PC-3 (cell line): ENCODE results near the gene RIMBP2. TPM values are rescaled to one million over a fixed set of nuclear protein-coding genes. Genes with fewer than 3 reads are reported as not detected.

Experiments
- ATAC-seq: fragments of 200-7000 bp; cut with Tn5 transposase; 2 replicates; pipeline ENCODE4 v1.9.1; 2020; ENCODE audit warnings: mild to moderate bottlenecking, moderate library complexity
- BruUV-seq: library from RNA; stranded (reverse); fragments of 400-500 nt; replicated peaks from 2 replicates; lab custom pipeline; 2021; lab: Mats Ljungman, UMichigan
- CTCF ChIA-PET: fragments of 300-600 bp; sonication (Branson Sonifier 250); formaldehyde crosslinking; loops from one replicate; lab custom pipeline; 2022; ENCODE audit warnings: antibody characterized with exemption; lab: Charles Lee
- POLR2A ChIA-PET: fragments of 300-600 bp; sonication (Branson Sonifier 250); formaldehyde crosslinking; loops from one replicate; lab custom pipeline; 2022; ENCODE audit warnings: antibody characterized with exemption; ENCODE audit not compliant: unreplicated experiment; lab: Charles Lee
- DNase-seq: peaks from one replicate; pipeline ENCODE4 v3.0.0-alpha.2; 2015
- H2AFZ ChIP-seq: fragments of 300-600 bp; sonication (generic); 2 replicates; pipeline ENCODE4 v1.6.0; 2016; ENCODE audit warnings: antibody characterized with exemption, low read length
- H3F3A ChIP-seq: fragments of 300-600 bp; sonication (generic); one replicate; pipeline ENCODE4 v1.6.0; 2017; ENCODE audit warnings: antibody characterized with exemption, low read length, control low read depth, mild to moderate bottlenecking; ENCODE audit not compliant: unreplicated experiment
- H3K27ac ChIP-seq: fragments of 300-600 bp; sonication (generic); 2 replicates; pipeline ENCODE4 v1.5.1; 2016; ENCODE audit warnings: mild to moderate bottlenecking, low read length
- H3K27me3 ChIP-seq: fragments of 300-600 bp; sonication (generic); 2 replicates; pipeline ENCODE4 v1.6.1; 2016; ENCODE audit warnings: low read length, mixed read lengths
- H3K36me3 ChIP-seq: fragments of 300-600 bp; sonication (generic); 2 replicates; pipeline ENCODE4 v1.6.1; 2016; ENCODE audit warnings: low read depth, mixed run types, low read length, mixed read lengths
- H3K4me1 ChIP-seq: fragments of 300-600 bp; sonication (generic); 2 replicates; pipeline ENCODE4 v1.5.1; 2016; ENCODE audit warnings: low read length; ENCODE audit not compliant: insufficient read depth
- H3K4me2 ChIP-seq: fragments of 300-600 bp; sonication (generic); 2 replicates; pipeline ENCODE4 v1.6.0; 2016; ENCODE audit warnings: low read length
- H3K4me3 ChIP-seq: fragments of 300-600 bp; sonication (generic); 2 replicates; pipeline ENCODE4 v1.5.1; 2016; ENCODE audit warnings: mild to moderate bottlenecking, low read length, mixed read lengths
- H3K79me2 ChIP-seq: fragments of 300-600 bp; sonication (generic); 2 replicates; pipeline ENCODE4 v1.6.1; 2017; ENCODE audit warnings: low read length, mixed read lengths
- H3K9ac ChIP-seq: fragments of 300-600 bp; sonication (generic); 2 replicates; pipeline ENCODE4 v1.6.0; 2016; ENCODE audit warnings: mild to moderate bottlenecking, low read length
- H3K9me2 ChIP-seq: fragments of 300-600 bp; sonication (generic); replicated peaks from 2 replicates; pipeline ENCODE4 v1.6.1; 2016; ENCODE audit warnings: mixed run types, low read length, mixed read lengths
- H3K9me3 ChIP-seq: fragments of 300-600 bp; sonication (generic); 2 replicates; pipeline ENCODE4 v1.6.1; 2016; ENCODE audit warnings: low read length, mixed read lengths
- H4K20me1 ChIP-seq: fragments of 300-600 bp; sonication (generic); 2 replicates; pipeline ENCODE4 v1.6.1; 2016; ENCODE audit warnings: low read length, mixed read lengths
- EZH2 ChIP-seq: fragments of 300-600 bp; sonication (generic); IDR thresholded peaks from one replicate; pipeline ENCODE4 v1.6.1; 2017; ENCODE audit warnings: antibody characterized with exemption, mild to moderate bottlenecking, low read length; ENCODE audit not compliant: unreplicated experiment
- EZH2phosphoT487 ChIP-seq: fragments of 300-600 bp; sonication (generic); IDR thresholded peaks from 2 replicates; pipeline ENCODE4 v1.6.1; 2018; ENCODE audit warnings: mild to moderate bottlenecking, antibody characterized with exemption, low read length, borderline replicate concordance
- intact Hi-C: fragments of 100-400 bp; cut with micrococcal nuclease; formaldehyde crosslinking; loops from 2 replicates; pipeline ENCODE4 v1.9.0; 2023
- total RNA-seq: library from RNA; depleted of rRNA; stranded (reverse); fragments of >200 nt; gene quantifications from 2 replicates; pipeline ENCODE4 v1.2.3, GENCODE V29; 2014
- TF ChIP-seq, protein P1 (sequence below): fragments of 300-600 bp; sonication (generic); conservative IDR thresholded peaks from 2 replicates; pipeline ENCODE4 v1.5.1; 2017; ENCODE audit warnings: antibody characterized with exemption, low read depth, mild to moderate bottlenecking, low read length

RIMBP2 gene
- total RNA-seq, 1 experiment from 2014 or later, result not detected

DNA sequence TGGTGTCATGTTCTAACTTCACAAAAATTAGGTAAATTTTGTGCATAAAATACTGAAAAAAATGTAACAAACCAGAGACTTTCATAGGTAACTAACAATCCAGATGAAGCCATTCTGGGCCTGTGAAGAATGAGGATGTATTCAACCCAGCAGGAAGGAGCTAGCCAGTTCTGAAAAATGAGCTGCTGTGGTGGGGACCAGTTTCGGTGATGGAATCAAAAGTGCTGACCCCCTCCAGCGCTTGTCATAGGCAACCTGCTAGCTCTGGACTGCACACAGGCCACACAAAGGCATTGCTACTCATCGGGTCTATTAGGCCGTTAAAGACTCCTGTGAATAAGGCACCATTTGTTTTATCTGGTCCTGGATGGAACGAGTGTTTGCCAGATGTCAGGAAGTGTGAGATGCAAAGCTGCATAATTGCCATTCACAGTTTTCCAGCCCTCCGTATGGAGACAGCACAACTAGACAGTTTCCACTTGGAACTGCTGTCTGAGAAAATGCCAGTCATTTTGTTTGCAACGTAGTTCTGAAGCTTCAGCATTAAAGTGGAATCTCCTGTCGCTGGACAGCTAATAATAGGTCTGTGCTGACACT lies 3.3 kb upstream of the RIMBP2 start:
- DNase-seq, result no peak
- ChIA-PET CTCF (no interaction called here), POLR2A (no interaction called here)
- no peak overlapping the region for H2AFZ ChIP-seq
- H3K4me1 ChIP-seq, result no peaks in the 10 kb centered on the region
- intact Hi-C loops, result no loop called here
- BruUV-seq, result no TSS peak
- H3K79me2 ChIP-seq, result no peaks in the 10 kb centered on the region
- no peak overlapping the region for H3K4me2 ChIP-seq
- H3F3A ChIP-seq, result no peaks in the 10 kb centered on the region
- no peak overlapping the region for H3K4me3 ChIP-seq
- 0 out of 2 replicates have a peak, but pooled peaks cover 3% of the 10 kb centered on the region for H3K27me3 ChIP-seq
- no peaks in the 10 kb centered on the region for H3K9me2 ChIP-seq
- no peak overlapping the region for H3K9ac ChIP-seq
- H4K20me1 ChIP-seq, result no peaks in the 10 kb centered on the region
- H3K36me3 ChIP-seq, result no peaks in the 10 kb centered on the region
- no peak for TF ChIP-seq EZH2phosphoT487
- TF ChIP-seq, protein P1, sequence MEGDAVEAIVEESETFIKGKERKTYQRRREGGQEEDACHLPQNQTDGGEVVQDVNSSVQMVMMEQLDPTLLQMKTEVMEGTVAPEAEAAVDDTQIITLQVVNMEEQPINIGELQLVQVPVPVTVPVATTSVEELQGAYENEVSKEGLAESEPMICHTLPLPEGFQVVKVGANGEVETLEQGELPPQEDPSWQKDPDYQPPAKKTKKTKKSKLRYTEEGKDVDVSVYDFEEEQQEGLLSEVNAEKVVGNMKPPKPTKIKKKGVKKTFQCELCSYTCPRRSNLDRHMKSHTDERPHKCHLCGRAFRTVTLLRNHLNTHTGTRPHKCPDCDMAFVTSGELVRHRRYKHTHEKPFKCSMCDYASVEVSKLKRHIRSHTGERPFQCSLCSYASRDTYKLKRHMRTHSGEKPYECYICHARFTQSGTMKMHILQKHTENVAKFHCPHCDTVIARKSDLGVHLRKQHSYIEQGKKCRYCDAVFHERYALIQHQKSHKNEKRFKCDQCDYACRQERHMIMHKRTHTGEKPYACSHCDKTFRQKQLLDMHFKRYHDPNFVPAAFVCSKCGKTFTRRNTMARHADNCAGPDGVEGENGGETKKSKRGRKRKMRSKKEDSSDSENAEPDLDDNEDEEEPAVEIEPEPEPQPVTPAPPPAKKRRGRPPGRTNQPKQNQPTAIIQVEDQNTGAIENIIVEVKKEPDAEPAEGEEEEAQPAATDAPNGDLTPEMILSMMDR, result no peak
- TF ChIP-seq EZH2, result no peak
- peaks cover 12% of the 10 kb centered on the region; the same call in 1 of the 2 replicates for H3K9me3 ChIP-seq
- no peak overlapping the region for H3K27ac ChIP-seq
- ATAC-seq, result no peak

DNA sequence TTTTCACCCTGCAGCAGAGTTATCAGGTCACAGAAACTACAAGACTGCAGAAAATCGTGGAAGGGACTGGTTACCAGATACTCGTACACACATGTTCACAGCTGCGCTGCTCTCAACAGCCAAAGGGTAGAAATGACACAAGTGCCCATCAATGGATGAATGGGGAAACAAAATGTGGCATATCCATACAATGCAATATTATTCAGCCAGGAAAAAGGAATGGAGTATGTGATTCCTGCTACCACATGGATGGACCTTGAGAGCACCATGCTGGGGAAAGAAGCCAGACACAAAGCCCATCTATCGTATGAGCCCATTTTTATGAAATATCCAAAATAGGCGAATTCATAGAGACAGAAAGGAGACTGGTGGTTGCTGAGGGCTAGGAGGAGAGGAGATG lies 1.7 kb upstream of the RIMBP2 start:
- DNase-seq (no peak), ATAC-seq (no peak)
- no peaks in the 10 kb centered on the region for H3K9me2 ChIP-seq
- intact Hi-C loops, result no loop called here
- H3K36me3 ChIP-seq, result no peaks in the 10 kb centered on the region
- no peak overlapping the region for H3K27ac ChIP-seq
- no peaks in the 10 kb centered on the region for H3F3A ChIP-seq
- CTCF ChIA-PET, result no interaction called here
- 0 out of 2 replicates have a peak, but pooled peaks cover 7% of the 10 kb centered on the region for H3K9me3 ChIP-seq
- TF ChIP-seq EZH2phosphoT487, result no peak
- TF ChIP-seq EZH2, result no peak
- TF ChIP-seq, protein P1, result no peak
- POLR2A ChIA-PET, result no interaction called here
- no peak overlapping the region for H3K4me2 ChIP-seq
- no peaks in the 10 kb centered on the region for H3K4me1 ChIP-seq
- H2AFZ ChIP-seq, result no peak overlapping the region
- BruUV-seq, result no TSS peak
- H3K27me3 ChIP-seq, result 0 out of 2 replicates have a peak, but pooled peaks cover 6% of the 10 kb centered on the region
- no peaks in the 10 kb centered on the region for H3K79me2 ChIP-seq
- H3K4me3 ChIP-seq, result no peak overlapping the region
- H3K9ac ChIP-seq, result no peak overlapping the region
- H4K20me1 ChIP-seq, result no peaks in the 10 kb centered on the region

DNA sequence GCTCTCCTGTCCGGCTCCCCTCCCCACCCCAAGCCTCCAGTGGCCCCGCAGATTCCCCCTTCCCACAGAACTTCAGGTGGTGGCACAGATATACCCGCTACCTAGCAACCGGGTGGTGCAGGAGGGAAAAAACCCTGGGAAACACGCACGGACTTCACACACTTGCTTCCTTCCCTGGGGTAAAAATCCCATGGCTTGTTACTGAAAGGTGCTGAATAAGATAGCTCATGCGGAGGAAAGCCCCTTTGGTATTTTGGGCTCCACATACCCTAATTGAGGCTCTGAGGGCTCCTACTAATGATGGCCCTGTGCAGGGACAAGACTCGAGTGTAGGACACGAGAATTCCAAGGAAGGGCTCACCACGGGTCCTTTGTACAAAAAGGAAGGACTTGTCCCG lies 869 bp upstream of the RIMBP2 start:
- H3K79me2 ChIP-seq, result no peaks in the 10 kb centered on the region
- intact Hi-C loops, result no loop called here
- H3K9ac ChIP-seq, result no peak overlapping the region
- POLR2A ChIA-PET, result no interaction called here
- H3K27me3 ChIP-seq, result 0 out of 2 replicates have a peak, but pooled peaks cover 6% of the 10 kb centered on the region
- ATAC-seq (no peak), DNase-seq (no peak)
- no peaks in the 10 kb centered on the region for H3F3A ChIP-seq
- H3K36me3 ChIP-seq, result no peaks in the 10 kb centered on the region
- H2AFZ ChIP-seq, result no peak overlapping the region
- no peaks in the 10 kb centered on the region for H4K20me1 ChIP-seq
- BruUV-seq, result no TSS peak
- H3K9me2 ChIP-seq, result no peaks in the 10 kb centered on the region
- H3K9me3 ChIP-seq, result 0 out of 2 replicates have a peak, but pooled peaks cover under 1% of the 10 kb centered on the region
- H3K4me1 ChIP-seq, result no peaks in the 10 kb centered on the region
- CTCF ChIA-PET, result no interaction called here
- H3K27ac ChIP-seq, result no peak overlapping the region
- no peak overlapping the region for H3K4me3 ChIP-seq
- H3K4me2 ChIP-seq, result no peak overlapping the region
- no peak for TF ChIP-seq EZH2
- TF ChIP-seq EZH2phosphoT487, result no peak
- TF ChIP-seq, protein P1, result no peak
